ENCODE measurements around the gene DIPK2A.

DNA sequence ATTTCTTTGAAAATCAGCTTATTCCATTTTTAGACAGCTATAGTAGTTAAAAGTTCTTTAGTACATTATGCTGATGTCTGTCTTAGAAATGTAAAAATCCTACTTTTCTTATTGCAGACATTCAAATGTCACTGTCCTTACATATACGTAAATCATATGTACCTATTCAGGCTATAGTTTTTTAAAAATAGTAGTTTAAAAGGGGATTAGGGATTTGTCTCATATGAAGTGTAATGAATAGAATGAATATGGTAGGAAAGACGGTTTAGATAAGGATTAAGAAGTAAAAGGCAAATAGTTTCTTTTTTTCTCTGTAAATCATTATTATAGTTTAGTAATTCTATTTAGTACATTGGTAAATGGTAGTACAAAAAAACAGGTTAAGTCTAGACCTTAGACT lies 7.4 kb downstream of the DIPK2A start:
- TF ChIP-seq EZH2 (IDR thresholded peaks at IDR 0.05; ENCODE audit: borderline replicate concordance, low read depth, low read length, severe bottlenecking) = no peak
- TF ChIP-seq, protein P1, sequence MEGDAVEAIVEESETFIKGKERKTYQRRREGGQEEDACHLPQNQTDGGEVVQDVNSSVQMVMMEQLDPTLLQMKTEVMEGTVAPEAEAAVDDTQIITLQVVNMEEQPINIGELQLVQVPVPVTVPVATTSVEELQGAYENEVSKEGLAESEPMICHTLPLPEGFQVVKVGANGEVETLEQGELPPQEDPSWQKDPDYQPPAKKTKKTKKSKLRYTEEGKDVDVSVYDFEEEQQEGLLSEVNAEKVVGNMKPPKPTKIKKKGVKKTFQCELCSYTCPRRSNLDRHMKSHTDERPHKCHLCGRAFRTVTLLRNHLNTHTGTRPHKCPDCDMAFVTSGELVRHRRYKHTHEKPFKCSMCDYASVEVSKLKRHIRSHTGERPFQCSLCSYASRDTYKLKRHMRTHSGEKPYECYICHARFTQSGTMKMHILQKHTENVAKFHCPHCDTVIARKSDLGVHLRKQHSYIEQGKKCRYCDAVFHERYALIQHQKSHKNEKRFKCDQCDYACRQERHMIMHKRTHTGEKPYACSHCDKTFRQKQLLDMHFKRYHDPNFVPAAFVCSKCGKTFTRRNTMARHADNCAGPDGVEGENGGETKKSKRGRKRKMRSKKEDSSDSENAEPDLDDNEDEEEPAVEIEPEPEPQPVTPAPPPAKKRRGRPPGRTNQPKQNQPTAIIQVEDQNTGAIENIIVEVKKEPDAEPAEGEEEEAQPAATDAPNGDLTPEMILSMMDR (IDR thresholded peaks at IDR 0.05; ENCODE audit: extremely low read depth in 1 of 2, insufficient read depth in 1 of 2, low read depth in 1 of 2, low read length in 2 of 2) = no peak
- TF ChIP-seq POLR2AphosphoS5 (IDR thresholded peaks at IDR 0.05; ENCODE audit: insufficient read depth, low read depth, low read length) = no peak
- TF ChIP-seq, protein P2, sequence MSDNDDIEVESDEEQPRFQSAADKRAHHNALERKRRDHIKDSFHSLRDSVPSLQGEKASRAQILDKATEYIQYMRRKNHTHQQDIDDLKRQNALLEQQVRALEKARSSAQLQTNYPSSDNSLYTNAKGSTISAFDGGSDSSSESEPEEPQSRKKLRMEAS (IDR thresholded peaks at IDR 0.05; ENCODE audit: insufficient read depth, insufficient read length) = no peak
- no peak for TF ChIP-seq POLR2A (IDR thresholded peaks at IDR 0.05; ENCODE audit: low read depth, low read length)
- no peak for TF ChIP-seq MYC (IDR thresholded peaks at IDR 0.05; ENCODE audit: low read depth, low read length)
